Adipocyte (in vitro differentiated cells): ENCODE data around the gene SCN4A.
"Not testable (repeated sequence)": the region's sequence is repeated elsewhere in the genome, so short reads cannot be mapped to it uniquely, and the experiment has no call there.

Experiments
- DNase-seq: peaks from one replicate; pipeline ENCODE4 v3.0.0-alpha.2; 2015; ENCODE audit warnings: low read depth
- H3K27me3 ChIP-seq: replicated peaks from 2 replicates; pipeline ENCODE4 v1.7.0; 2013; ENCODE audit warnings: mild to moderate bottlenecking, low read length, moderate library complexity; ENCODE audit not compliant: control insufficient read depth, insufficient read depth
- H3K36me3 ChIP-seq: 2 replicates; pipeline ENCODE4 v1.7.0; 2013; ENCODE audit warnings: low read length, mild to moderate bottlenecking, moderate library complexity; ENCODE audit not compliant: control insufficient read depth, insufficient read depth, severe bottlenecking
- H3K4me1 ChIP-seq: 2 replicates; pipeline ENCODE4 v1.7.0; 2013; ENCODE audit warnings: mild to moderate bottlenecking, low read length, moderate library complexity; ENCODE audit not compliant: control insufficient read depth, insufficient read depth
- H3K4me3 ChIP-seq: 2 replicates; pipeline ENCODE4 v1.7.0; 2013; ENCODE audit warnings: mild to moderate bottlenecking, low read length, moderate library complexity
- H3K9ac ChIP-seq: 2 replicates; pipeline ENCODE4 v1.7.0; 2013; ENCODE audit warnings: mild to moderate bottlenecking, low read length, moderate library complexity
- H3K9me3 ChIP-seq: 2 replicates; pipeline ENCODE4 v1.7.0; 2013; ENCODE audit warnings: mild to moderate bottlenecking, low read length, moderate library complexity; ENCODE audit not compliant: control insufficient read depth

The SCN4A gene

DNA sequence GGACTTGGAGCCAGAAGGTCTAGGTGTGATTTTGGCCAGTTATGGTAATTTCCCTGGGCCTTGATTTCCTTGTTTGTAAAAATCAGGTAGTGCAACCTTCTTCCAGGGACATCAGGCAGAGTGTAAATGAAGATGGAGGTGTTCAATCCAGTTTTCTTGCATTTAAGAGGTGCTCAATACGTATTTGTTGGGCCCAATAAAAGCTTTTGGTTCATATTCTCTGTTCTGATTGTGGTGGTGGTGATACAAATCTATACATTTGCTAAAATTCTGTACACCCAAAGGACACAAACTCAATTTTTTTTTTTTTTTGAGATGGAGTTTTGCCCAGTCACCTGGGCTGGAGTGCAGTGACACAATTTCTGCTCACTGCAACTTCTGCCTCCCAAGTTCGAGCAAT, 46.6 kb downstream of the SCN4A start:
- no peak for DNase-seq
- Histone ChIP-seq H3K27me3 (peaks cover 6% of the 10 kb centered on the region), H3K4me1 (no peaks in the 10 kb centered on the region), H3K9me3 (no peaks in the 10 kb centered on the region), H3K36me3 (no peaks in the 10 kb centered on the region), H3K9ac (no peak overlapping the region), H3K4me3 (no peak overlapping the region)

DNA sequence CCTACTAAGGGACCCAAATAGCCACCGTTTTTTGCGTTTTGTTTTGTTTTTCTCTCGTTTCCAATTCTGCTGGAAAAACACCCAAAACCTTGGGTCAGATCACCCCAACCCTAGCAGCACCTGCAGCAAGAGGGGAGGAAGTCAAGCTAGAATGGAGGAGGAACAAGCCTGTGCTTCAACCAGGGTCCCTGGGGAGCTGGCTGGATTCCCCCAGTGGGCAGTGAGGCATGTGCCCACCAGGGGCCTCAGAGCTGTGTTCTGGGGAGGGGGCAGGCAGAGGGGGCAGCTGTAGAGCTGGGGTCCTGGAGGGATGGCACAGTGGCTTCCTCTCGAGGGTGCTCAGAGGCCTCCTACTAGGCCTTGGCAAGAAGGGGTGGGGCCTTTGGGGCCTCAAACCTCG, 47.1 kb downstream of the SCN4A start:
- H3K4me3 ChIP-seq = no peak overlapping the region
- H3K9ac ChIP-seq = no peak overlapping the region
- peaks cover 8% of the 10 kb centered on the region for H3K27me3 ChIP-seq
- no peaks in the 10 kb centered on the region for H3K9me3 ChIP-seq
- no peaks in the 10 kb centered on the region for H3K36me3 ChIP-seq
- no peaks in the 10 kb centered on the region for H3K4me1 ChIP-seq
- no peak for DNase-seq

DNA sequence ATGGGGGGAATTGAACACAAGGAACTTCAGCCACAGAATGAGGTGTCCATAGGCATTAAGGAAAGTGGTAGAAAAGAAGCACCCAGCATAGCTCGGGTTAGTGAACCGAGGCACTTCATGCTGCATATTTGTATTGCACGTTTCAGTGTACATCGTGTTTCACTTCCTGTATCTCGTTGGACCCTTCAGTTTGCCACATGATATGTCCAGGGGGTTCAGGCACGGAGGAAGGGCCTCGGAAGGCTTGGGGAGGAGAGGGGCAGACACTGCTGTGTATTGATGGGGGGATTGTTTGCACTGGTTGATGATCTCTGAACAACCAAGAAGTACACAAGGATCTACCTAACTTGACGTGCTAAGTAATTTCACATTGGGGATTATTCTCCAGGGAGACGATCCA, 50.3 kb downstream of the SCN4A start:
- H3K36me3 ChIP-seq, H3K9ac ChIP-seq, DNase-seq: not testable (repeated sequence)

DNA sequence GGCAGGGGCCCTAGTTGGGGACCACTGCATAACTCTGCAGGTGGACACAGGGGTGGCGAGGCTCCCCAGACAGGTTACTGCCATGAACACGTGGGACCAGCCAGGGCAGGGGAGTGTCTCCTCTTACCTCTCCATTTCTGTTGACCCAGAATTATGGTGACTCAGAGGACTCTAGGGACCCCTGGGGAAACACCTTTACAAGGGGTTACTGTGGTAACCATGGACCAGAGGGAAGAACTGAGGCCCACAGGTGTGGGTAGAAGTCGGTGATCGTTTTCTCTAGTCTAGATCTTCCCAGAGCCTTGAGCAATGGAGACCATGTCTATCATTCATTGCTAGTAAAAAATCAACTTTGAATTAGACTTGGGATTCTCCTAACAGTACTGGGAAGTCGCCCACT, 51.9 kb downstream of the SCN4A start:
- not testable (repeated sequence) for DNase-seq, H3K9me3 ChIP-seq, H3K36me3 ChIP-seq, H3K4me3 ChIP-seq, H3K4me1 ChIP-seq, H3K9ac ChIP-seq
- peaks cover 27% of the 10 kb centered on the region for H3K27me3 ChIP-seq

More for the DNA sequence above, 50.3 kb downstream of the SCN4A start:
- not testable (repeated sequence) for H3K9me3 ChIP-seq, H3K4me3 ChIP-seq, H3K4me1 ChIP-seq
- H3K27me3 ChIP-seq = peaks cover 16% of the 10 kb centered on the region

DNA sequence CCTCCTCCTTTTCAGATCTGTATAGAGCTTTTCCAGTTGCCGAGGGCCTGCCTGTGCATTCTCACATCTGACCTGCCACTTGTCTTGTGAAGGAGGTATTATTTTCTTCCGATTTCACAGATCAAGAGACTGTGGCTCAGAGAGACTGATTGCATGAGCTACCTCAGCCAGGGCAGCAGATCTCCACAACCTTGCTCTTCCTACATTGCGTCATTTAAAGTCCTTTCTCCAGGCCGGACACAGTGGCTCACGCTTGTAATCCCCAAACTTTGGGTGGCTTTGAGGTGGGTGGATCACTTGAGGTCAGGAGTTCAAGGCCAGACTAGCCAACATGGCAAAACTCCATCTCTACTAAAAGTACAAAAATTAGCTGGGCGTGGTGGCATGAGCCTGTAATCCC, 52.7 kb downstream of the SCN4A start:
- H3K36me3 ChIP-seq, H3K4me1 ChIP-seq: not testable (repeated sequence)

DNA sequence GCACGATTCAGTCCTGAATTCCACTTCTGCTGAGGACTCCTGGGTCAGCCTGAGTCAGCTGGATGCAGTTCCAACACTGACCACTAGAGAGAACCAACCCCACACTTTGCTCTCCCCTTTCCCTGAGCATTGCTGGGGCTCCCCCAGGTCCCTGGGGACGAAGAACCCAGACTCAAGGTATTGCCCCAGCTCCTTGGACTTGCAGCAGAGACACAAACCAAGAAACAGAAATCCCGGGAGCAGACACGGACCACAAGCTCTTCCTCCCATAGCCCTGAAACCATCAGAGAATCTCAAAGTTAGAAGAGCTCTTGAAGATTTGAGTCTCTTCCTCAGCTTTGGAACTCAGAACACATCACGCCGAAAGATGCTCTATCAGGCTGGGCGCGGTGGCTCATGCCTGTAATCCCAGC, 53.4 kb downstream of the SCN4A start:
- no peaks in the 10 kb centered on the region for H3K4me1 ChIP-seq
- no peak overlapping the region for H3K9ac ChIP-seq
- no peaks in the 10 kb centered on the region for H3K9me3 ChIP-seq
- H3K27me3 ChIP-seq = peaks cover 31% of the 10 kb centered on the region
- no peaks in the 10 kb centered on the region for H3K36me3 ChIP-seq
- peak; percentile 81 for DNase-seq
- H3K4me3 ChIP-seq = no peak overlapping the region

More for the DNA sequence above, 52.7 kb downstream of the SCN4A start:
- not testable (repeated sequence) for H3K9ac ChIP-seq, H3K4me3 ChIP-seq, DNase-seq, H3K9me3 ChIP-seq
- H3K27me3 ChIP-seq = peaks cover 31% of the 10 kb centered on the region

DNA sequence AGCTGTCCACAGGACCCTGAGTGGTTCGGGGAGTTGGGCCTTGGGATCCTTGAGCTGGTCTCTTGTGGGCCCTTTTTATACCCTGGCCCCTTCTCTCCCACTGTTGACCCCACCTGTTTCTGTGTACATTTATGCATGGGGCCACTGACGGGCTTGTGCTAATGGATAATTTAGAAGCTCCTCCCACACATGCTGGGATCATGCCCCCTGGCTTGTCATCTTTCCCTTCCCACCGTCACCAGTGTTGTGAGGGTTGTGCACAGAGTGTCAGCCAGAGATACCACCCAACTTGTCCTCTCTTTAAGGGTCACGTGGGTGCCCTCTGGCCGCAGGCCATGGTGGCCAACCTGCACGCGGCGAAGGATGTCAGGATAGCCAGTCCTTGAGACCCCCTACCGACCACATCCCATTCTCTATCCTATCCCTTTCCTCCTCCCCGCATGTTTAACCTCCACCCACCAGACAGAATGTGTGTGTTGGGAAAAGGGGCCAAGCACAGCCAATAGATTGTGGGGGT, 53.9 kb downstream of the SCN4A start, which contains the start of gene GH1:
Gene GH1, minus strand, starts transcription at position 51 of the 517 bp plus-strand sequence. CDS start 63 bp downstream, outside the sequence.
- not testable (repeated sequence) for H3K4me1 ChIP-seq, H3K4me3 ChIP-seq, H3K9me3 ChIP-seq, H3K9ac ChIP-seq, DNase-seq, H3K36me3 ChIP-seq
- peaks cover 32% of the 10 kb centered on the region for H3K27me3 ChIP-seq

DNA sequence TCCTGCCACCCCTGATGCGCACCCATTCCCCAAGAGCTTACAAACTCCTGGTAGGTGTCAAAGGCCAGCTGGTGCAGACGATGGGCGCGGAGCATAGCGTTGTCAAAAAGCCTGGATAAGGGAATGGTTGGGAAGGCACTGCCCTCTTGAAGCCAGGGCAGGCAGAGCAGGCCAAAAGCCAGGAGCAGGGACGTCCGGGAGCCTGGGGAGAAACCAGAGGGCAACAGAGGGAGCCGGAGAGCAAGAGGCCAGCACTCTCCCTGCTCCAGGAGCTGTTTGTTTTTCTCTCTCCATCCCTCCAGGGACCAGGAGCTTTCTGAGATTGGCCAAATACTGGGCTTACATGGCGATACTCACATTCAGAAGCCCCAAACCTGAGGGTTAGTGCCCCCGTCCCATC, 54.4 kb downstream of the SCN4A start:
- no peak for DNase-seq
- H3K27me3 ChIP-seq = peaks cover 34% of the 10 kb centered on the region
- H3K9ac ChIP-seq = no peak overlapping the region
- no peaks in the 10 kb centered on the region for H3K36me3 ChIP-seq
- no peaks in the 10 kb centered on the region for H3K4me1 ChIP-seq
- no peaks in the 10 kb centered on the region for H3K9me3 ChIP-seq
- H3K4me3 ChIP-seq = no peak overlapping the region

DNA sequence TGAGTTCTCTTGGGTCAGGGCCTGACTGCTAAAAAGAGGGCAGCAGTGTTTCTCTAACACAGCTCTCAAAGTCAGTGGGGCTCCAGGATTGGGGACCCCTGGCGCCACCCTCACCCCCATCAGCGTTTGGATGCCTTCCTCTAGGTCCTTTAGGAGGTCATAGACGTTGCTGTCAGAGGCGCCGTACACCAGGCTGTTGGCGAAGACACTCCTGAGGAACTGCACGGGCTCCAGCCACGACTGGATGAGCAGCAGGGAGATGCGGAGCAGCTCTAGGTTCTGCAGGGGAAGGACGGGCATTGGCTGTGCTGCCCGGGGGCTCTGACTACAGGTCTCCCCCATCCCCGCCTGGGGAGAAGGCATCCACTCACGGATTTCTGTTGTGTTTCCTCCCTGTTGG, 55.1 kb downstream of the SCN4A start:
- Histone ChIP-seq H3K4me3 (no peak overlapping the region), H3K36me3 (no peaks in the 10 kb centered on the region), H3K27me3 (peaks cover 34% of the 10 kb centered on the region), H3K9ac (no peak overlapping the region), H3K9me3 (no peaks in the 10 kb centered on the region), H3K4me1 (no peaks in the 10 kb centered on the region)
- no peak for DNase-seq

DNA sequence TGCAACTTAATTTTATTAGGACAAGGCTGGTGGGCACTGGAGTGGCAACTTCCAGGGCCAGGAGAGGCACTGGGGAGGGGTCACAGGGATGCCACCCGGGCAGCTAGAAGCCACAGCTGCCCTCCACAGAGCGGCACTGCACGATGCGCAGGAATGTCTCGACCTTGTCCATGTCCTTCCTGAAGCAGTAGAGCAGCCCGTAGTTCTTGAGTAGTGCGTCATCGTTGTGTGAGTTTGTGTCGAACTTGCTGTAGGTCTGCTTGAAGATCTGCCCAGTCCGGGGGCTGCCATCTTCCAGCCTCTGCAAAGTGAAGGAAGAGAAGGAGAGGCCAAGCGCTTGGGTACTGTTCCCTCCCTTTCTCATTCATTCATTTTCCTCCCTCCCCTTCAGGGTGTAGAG, 55.5 kb downstream of the SCN4A start:
- not testable (repeated sequence) for DNase-seq

DNA sequence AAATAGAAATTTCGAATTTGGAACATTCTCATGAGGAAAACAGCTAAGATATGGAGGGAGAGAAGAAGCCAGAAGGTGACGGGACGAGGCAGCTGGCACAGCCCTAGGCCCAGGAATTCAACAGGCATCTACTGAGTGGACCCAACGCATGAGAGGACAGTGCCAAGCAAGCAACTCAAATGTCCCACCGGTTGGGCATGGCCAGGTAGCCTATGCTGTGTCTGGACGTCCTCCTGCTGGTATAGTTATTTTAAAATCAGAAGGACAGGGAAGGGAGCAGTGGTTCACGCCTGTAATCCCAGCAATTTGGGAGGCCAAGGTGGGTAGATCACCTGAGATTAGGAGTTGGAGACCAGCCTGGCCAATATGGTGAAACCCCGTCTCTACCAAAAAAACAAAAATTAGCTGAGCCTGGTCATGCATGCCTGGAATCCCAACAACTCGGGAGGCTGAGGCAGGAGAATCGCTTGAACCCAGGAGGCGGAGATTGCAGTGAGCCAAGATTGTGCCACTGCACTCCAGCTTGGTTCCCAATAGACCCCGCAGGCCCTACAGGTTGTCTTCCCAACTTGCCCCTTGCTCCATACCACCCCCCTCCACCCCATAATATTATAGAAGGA, 56.0 kb downstream of the SCN4A start:
- Histone ChIP-seq H3K4me1 (no peaks in the 10 kb centered on the region), H3K9me3 (no peaks in the 10 kb centered on the region), H3K36me3 (no peaks in the 10 kb centered on the region), H3K9ac (no peak overlapping the region), H3K27me3 (peaks cover 34% of the 10 kb centered on the region), H3K4me3 (no peak overlapping the region)
- no peak for DNase-seq

More for the DNA sequence above, 55.5 kb downstream of the SCN4A start:
- not testable (repeated sequence) for H3K4me3 ChIP-seq, H3K9ac ChIP-seq, H3K4me1 ChIP-seq, H3K9me3 ChIP-seq, H3K36me3 ChIP-seq
- peaks cover 34% of the 10 kb centered on the region for H3K27me3 ChIP-seq

DNA sequence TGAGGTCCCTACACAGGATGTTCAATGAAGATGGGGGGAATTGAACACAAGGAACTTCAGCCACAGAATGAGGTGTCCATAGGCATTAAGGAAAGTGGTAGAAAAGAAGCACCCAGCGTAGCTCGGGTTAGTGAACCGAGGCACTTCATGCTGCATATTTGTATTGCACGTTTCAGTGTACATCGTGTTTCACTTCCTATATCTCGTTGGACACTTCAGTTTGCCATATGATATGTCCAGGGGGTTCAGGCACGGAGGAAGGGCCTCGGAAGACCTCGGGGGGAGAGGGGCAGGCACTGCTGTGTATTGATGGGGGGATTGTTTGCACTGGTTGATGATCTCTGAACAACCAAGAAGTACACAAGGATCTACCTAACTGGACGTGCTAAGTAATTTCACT, 57.0 kb downstream of the SCN4A start:
- not testable (repeated sequence) for H3K9me3 ChIP-seq

More for the DNA sequence above, 57.0 kb downstream of the SCN4A start:
- not testable (repeated sequence) for H3K9ac ChIP-seq, H3K36me3 ChIP-seq, DNase-seq, H3K4me3 ChIP-seq, H3K4me1 ChIP-seq
- peaks cover 41% of the 10 kb centered on the region for H3K27me3 ChIP-seq
